HCT116 (cell line): ENCODE results near the gene LAMTOR5.
"Not testable (repeated sequence)": the region's sequence is repeated elsewhere in the genome, so short reads cannot be mapped to it uniquely, and the experiment has no call there.

Source experiments
- EZH2 ChIP-seq: fragments of 200-600 bp; sonication (generic); IDR thresholded peaks from 2 replicates; pipeline ENCODE4 v1.6.1; 2017; ENCODE audit warnings: antibody characterized with exemption, mixed run types
- JUND ChIP-seq: IDR thresholded peaks from 2 replicates; pipeline ENCODE4 v1.6.1; 2012
- RAD21 ChIP-seq: IDR thresholded peaks from 2 replicates; pipeline ENCODE4 v1.6.1; 2012; ENCODE audit warnings: low read depth, mild to moderate bottlenecking
- SP1 ChIP-seq: IDR thresholded peaks from 2 replicates; pipeline ENCODE4 v1.6.1; 2012; ENCODE audit warnings: low read depth
- YY1 ChIP-seq: IDR thresholded peaks from 2 replicates; pipeline ENCODE4 v1.6.1; 2011; ENCODE audit warnings: low read length, low read depth, moderate library complexity, mild to moderate bottlenecking; ENCODE audit not compliant: insufficient replicate concordance; ENCODE audit errors: extremely low read depth
- TF ChIP-seq, protein P1 (sequence below), 3 experiments: fragments of 200-600 bp in 1 of 3; sonication (generic) in 1 of 3; IDR thresholded peaks in 2 of 3; conservative IDR thresholded peaks in 1 of 3; 2 replicates each; pipeline ENCODE4 v1.5.1; 2012 to 2017; ENCODE audit warnings: low read depth in 2 of 3, low read length in 2 of 3, antibody characterized with exemption in 1 of 3, borderline replicate concordance in 1 of 3, control low read depth in 1 of 3, mild to moderate bottlenecking in 1 of 3, mixed read lengths in 1 of 3, mixed run types in 1 of 3, moderate library complexity in 1 of 3; ENCODE audit not compliant: insufficient read depth in 1 of 3
- TF ChIP-seq, protein P2 (sequence below): IDR thresholded peaks from 2 replicates; pipeline ENCODE4 v1.6.1; 2012

DNA sequence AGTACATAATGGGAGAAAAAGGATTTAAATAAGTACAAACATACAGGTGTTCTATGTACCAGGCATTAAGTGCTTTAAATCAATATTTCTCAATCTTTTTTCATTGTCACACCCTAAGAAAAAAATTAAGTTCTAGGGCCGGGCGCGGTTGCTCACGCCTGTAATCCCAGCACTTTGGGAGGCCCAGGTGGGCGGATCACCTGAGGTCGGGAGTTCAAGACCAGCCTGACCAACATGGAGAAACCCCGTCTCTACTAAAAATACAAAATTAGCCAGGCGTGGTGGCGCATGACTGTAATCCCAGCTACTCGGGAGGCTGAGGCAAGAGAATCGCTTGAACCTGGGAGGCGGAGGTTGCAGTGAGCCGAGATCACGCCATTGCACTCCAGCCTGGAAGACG lies 1.1 kb downstream of the LAMTOR5 start:
- TF ChIP-seq, protein P1, sequence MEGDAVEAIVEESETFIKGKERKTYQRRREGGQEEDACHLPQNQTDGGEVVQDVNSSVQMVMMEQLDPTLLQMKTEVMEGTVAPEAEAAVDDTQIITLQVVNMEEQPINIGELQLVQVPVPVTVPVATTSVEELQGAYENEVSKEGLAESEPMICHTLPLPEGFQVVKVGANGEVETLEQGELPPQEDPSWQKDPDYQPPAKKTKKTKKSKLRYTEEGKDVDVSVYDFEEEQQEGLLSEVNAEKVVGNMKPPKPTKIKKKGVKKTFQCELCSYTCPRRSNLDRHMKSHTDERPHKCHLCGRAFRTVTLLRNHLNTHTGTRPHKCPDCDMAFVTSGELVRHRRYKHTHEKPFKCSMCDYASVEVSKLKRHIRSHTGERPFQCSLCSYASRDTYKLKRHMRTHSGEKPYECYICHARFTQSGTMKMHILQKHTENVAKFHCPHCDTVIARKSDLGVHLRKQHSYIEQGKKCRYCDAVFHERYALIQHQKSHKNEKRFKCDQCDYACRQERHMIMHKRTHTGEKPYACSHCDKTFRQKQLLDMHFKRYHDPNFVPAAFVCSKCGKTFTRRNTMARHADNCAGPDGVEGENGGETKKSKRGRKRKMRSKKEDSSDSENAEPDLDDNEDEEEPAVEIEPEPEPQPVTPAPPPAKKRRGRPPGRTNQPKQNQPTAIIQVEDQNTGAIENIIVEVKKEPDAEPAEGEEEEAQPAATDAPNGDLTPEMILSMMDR (IDR thresholded peaks at IDR 0.05 in 2 of 3, conservative IDR thresholded peaks at IDR 0.05 in 1 of 3; ENCODE audit: borderline replicate concordance in 1 of 3, insufficient read depth in 1 of 3, low read depth in 2 of 3, low read length in 2 of 3): not testable (repeated sequence)
- not testable (repeated sequence) for TF ChIP-seq SP1, JUND, YY1, RAD21, EZH2
- TF ChIP-seq, protein P2, sequence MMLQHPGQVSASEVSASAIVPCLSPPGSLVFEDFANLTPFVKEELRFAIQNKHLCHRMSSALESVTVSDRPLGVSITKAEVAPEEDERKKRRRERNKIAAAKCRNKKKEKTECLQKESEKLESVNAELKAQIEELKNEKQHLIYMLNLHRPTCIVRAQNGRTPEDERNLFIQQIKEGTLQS: not testable (repeated sequence)
